SU-DHL-6 (cell line): ENCODE results near the gene SBSN.

ENCODE experiments used
- H2AFZ ChIP-seq: fragments of 200-600 bp; sonication (generic); 2 replicates; pipeline ENCODE4 v1.6.1; 2014; ENCODE audit warnings: low read depth, mild to moderate bottlenecking, moderate library complexity, mixed read lengths, antibody characterized with exemption, low read length; ENCODE audit not compliant: severe bottlenecking
- H3F3A ChIP-seq: fragments of 200-600 bp; shearing (Covaris generic); 2 replicates; pipeline ENCODE4 v1.6.0; 2016; ENCODE audit warnings: antibody characterized with exemption, mild to moderate bottlenecking; ENCODE audit not compliant: insufficient read depth
- H3K27ac ChIP-seq: fragments of 200-600 bp; sonication (generic); 2 replicates; pipeline ENCODE4 v1.5.1; 2016; ENCODE audit warnings: low read depth, mild to moderate bottlenecking, low read length, moderate library complexity, mixed read lengths
- H3K27me3 ChIP-seq: fragments of 200-600 bp; sonication (generic), shearing (Covaris generic); 2 replicates; pipeline ENCODE4 v1.6.0; 2014; ENCODE audit warnings: mild to moderate bottlenecking, low read length
- H3K36me3 ChIP-seq: fragments of 200-600 bp; sonication (generic); 2 replicates; pipeline ENCODE4 v1.6.1; 2014; ENCODE audit warnings: mild to moderate bottlenecking, low read length, mixed read lengths
- H3K4me2 ChIP-seq: fragments of 300-600, 200-600 bp; shearing (Covaris generic), sonication (generic); 2 replicates; pipeline ENCODE4 v1.6.0; 2014; ENCODE audit warnings: low read length, low read depth, mild to moderate bottlenecking; ENCODE audit not compliant: poor library complexity, severe bottlenecking
- H3K4me3 ChIP-seq: fragments of 200-600 bp; sonication (generic); 2 replicates; pipeline ENCODE4 v1.5.1; 2014; ENCODE audit warnings: antibody characterized with exemption, low read length, mild to moderate bottlenecking, mixed read lengths; ENCODE audit not compliant: insufficient read depth, poor library complexity, severe bottlenecking
- H3K79me2 ChIP-seq: fragments of 200-600 bp; sonication (generic); 2 replicates; pipeline ENCODE4 v1.6.1; 2014; ENCODE audit warnings: mild to moderate bottlenecking, low read length, moderate library complexity; ENCODE audit not compliant: insufficient read depth
- H3K9ac ChIP-seq: fragments of 200-600 bp; sonication (generic); 2 replicates; pipeline ENCODE4 v1.7.0; 2014; ENCODE audit warnings: mild to moderate bottlenecking, low read length
- H3K9me2 ChIP-seq: fragments of 200-600 bp; sonication (generic); replicated peaks from 2 replicates; pipeline ENCODE4 v1.6.1; 2014; ENCODE audit warnings: low read length; ENCODE audit not compliant: insufficient read depth
- H3K9me3 ChIP-seq: fragments of 200-600 bp; sonication (generic); 2 replicates; pipeline ENCODE4 v1.6.1; 2014; ENCODE audit warnings: low read length, mixed read lengths; ENCODE audit not compliant: insufficient read depth
- H4K20me1 ChIP-seq: fragments of 200-600 bp; sonication (generic); 2 replicates; pipeline ENCODE4 v1.6.1; 2014; ENCODE audit warnings: low read depth, mild to moderate bottlenecking, antibody characterized with exemption, low read length, moderate library complexity, mixed read lengths
- CTCF ChIP-seq: fragments of 200-600 bp; sonication (generic); IDR thresholded peaks from one replicate; pipeline ENCODE4 v1.5.1; 2017; ENCODE audit warnings: antibody characterized with exemption, mild to moderate bottlenecking, low read length, moderate library complexity; ENCODE audit not compliant: insufficient read depth, poor library complexity, severe bottlenecking
- EZH2phosphoT487 ChIP-seq: fragments of 200-600 bp; sonication (generic), shearing (Covaris generic); conservative IDR thresholded peaks from 2 replicates; pipeline ENCODE4 v1.6.1; 2018; ENCODE audit warnings: mild to moderate bottlenecking, antibody characterized with exemption, low read length, moderate library complexity, mixed read lengths

Gene SBSN

GRCh38 chr19:35560271-35560670 lies 32.2 kb upstream of the SBSN start:
- no peaks in the 10 kb centered on the region for H3K79me2 ChIP-seq
- no peak overlapping the region for H3K9ac ChIP-seq
- H3K4me3 ChIP-seq = no peak overlapping the region
- H3K4me2 ChIP-seq = no peak overlapping the region
- no peaks in the 10 kb centered on the region for H3K9me3 ChIP-seq
- no peaks in the 10 kb centered on the region for H4K20me1 ChIP-seq
- no peaks in the 10 kb centered on the region for H3K9me2 ChIP-seq
- H3K27ac ChIP-seq = no peak overlapping the region
- no peaks in the 10 kb centered on the region for H3K27me3 ChIP-seq
- TF ChIP-seq EZH2phosphoT487 = no peak
- TF ChIP-seq CTCF = no peak
- H3K36me3 ChIP-seq = no peaks in the 10 kb centered on the region
- H3F3A ChIP-seq = no peaks in the 10 kb centered on the region
- no peak overlapping the region for H2AFZ ChIP-seq

- Histone ChIP-seq H3K9ac (no peak overlapping the region), H3K79me2 (no peaks in the 10 kb centered on the region), H3K4me2 (no peak overlapping the region), H3K9me3 (no peaks in the 10 kb centered on the region), H3K27ac (no peak overlapping the region), H3K36me3 (no peaks in the 10 kb centered on the region), H3K9me2 (no peaks in the 10 kb centered on the region), H3F3A (no peaks in the 10 kb centered on the region), H3K27me3 (no peaks in the 10 kb centered on the region), H3K4me3 (no peak overlapping the region), H4K20me1 (no peaks in the 10 kb centered on the region), H2AFZ (no peak overlapping the region)
- TF ChIP-seq EZH2phosphoT487 = no peak
Measured at GRCh38 chr19:35559781-35560180, 31.7 kb upstream of the SBSN start.

GRCh38 chr19:35559281-35559659 lies 31.2 kb upstream of the SBSN start:
- H3K9me2 ChIP-seq = no peaks in the 10 kb centered on the region
- no peaks in the 10 kb centered on the region for H3K27me3 ChIP-seq

More at GRCh38 chr19:35559281-35559659, 31.2 kb upstream of the SBSN start:
- Histone ChIP-seq H4K20me1 (no peaks in the 10 kb centered on the region), H2AFZ (no peak overlapping the region), H3K4me3 (no peak overlapping the region), H3F3A (no peaks in the 10 kb centered on the region), H3K36me3 (no peaks in the 10 kb centered on the region), H3K27ac (no peak overlapping the region), H3K9me3 (no peaks in the 10 kb centered on the region), H3K4me2 (no peak overlapping the region), H3K9ac (no peak overlapping the region), H3K79me2 (no peaks in the 10 kb centered on the region)
- no peak for TF ChIP-seq EZH2phosphoT487
- TF ChIP-seq CTCF = no peak
